GM12874 (cell line): ENCODE results near the gene ASTL.

ENCODE experiments used
- CTCF ChIP-seq: IDR thresholded peaks from 2 replicates; pipeline ENCODE4 v1.5.1; 2011; ENCODE audit warnings: low read depth, mild to moderate bottlenecking, control low read depth, low read length, moderate library complexity; ENCODE audit not compliant: insufficient read depth

Gene ASTL

DNA sequence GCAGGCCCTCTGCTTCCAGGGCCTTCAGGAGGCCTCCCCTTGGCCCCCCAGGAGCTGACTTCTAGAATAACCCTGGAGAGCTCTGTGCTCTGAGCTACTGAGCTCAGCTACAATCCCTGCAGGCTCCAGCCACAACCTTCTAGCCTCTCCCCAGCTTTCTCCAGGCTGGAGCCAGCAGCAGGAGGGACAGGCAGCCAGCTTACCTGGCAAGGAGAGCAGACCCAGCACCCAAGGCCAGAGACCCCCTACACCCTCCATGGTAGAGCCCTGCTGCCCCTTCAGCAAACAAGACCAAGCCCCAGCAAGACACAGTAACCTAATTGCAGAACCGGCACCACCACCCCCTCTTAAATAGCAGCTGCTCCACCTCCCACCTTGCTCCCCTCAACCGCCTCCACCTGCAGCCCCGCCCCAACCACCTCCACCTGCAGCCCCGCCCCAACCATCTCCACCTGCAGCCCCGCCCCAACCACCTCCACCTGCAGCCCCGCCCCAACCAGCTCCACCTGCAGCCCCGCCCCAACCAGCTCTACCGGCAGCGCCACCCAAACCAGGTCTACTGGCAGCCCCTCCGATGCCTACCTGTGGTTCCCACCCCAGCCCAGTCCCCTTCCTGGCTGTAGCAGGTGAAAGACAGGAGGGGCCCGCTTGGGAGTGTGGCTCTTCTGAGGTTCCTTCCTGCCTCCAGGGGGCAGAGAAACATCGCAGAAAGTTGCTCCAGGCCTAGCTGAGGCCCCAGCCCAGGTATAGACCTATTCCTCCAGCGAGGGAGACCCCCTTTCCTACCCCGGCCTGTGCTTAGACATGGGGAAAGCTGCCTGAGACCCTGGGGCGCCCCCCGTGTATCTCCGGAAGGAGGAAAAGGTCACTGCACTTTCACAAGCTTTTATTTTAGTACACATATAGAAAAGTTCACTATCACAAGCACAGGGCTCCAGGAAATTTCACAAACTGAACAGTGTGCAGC, at the start of gene ASTL:
ASTL (minus strand) TSS at position 324 of the 967 bp plus-strand sequence; CDS start at position 258, 66 bp downstream.
- peak; percentile 69 for TF ChIP-seq CTCF

DNA sequence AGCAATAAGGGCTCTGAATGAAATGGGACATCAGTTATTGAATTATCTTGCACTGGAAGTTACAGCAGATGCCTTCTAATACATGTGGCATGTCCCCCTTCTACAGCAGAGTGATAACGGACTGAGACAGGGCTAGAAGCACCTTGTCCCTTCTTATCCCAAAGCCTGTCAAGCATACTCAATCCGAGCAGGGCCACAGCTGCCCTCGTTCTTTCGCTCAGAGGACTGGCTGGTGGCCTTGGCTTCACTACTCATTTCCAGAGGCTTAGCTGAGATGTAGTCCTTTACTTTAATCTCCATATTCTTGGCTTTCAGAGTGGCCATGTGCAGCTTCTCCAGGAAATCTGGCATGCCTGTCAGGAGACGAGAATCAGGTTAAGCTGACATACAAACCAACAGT, 48.3 kb upstream of the ASTL start:
- no peak for TF ChIP-seq CTCF

DNA sequence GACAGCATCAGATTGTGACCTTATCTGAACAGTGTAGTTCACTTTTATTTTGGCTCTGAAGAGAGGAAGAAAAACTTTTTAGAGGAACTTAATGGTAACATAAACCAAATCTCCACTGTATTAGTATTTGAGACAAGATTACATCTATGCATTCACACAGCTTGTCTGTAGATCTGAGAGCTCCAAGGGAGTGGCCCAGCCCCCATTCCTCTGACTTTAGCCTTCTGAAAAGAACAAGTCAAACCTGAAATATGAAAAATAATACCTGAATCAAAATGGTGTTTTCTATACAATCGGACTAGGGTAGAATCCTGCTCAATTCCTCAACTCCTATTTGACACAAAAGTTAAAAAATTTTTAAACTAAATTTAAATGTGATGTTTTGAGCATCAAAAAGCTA, 47.2 kb upstream of the ASTL start:
- TF ChIP-seq CTCF = no peak

GRCh38 chr2:96184989-96185388, 46.7 kb upstream of the ASTL start:
- no peak for TF ChIP-seq CTCF

DNA sequence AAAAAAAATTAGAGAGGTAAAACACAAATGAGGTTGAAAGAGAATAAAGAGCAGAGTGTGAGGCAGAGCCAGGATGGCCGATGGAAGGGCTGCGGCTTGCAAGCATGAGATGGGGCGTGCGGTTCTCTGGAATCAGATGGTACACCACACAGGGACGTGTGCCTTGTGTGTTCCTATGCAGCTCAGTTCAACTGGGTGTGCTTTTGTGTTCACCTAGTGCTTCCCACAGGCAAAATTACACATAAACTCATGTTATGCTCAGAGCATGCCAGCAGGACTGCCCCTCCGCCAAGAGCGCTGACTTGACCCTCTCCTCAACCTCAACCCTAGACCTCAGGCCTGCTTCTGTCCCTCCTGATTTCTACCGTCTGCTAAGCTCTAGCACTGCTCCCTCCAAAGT, 45.9 kb upstream of the ASTL start:
- TF ChIP-seq CTCF = no peak

GRCh38 chr2:96181529-96181928, 43.2 kb upstream of the ASTL start:
- no peak for TF ChIP-seq CTCF

DNA sequence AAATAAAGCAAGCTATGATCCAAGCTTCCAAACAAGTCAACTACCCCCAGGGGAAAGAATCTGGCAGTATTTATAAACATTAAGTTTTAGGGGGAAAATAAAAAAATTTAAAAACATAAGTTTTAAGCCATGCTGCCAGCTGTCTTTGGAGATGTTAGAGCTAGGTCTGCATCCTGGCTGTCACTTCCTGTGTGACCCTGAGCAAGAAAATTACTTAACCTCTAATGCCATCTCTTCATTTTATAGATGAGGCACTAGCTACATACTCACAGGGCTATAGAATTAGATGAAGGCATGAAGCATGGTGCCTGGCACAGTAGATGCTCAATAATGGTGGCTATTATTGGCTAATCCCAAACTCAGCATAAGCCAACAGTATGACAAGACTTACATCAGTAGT, 42.2 kb upstream of the ASTL start:
- no peak for TF ChIP-seq CTCF
